CD4-positive, alpha-beta T cell treated with Interleukin-6 for 4 hours (primary cell): ENCODE measurements around the gene MROH2A.
A peak's percentile ranks its signal among the peaks of the same experiment; 100 is the strongest.
"Not testable (repeated sequence)": the region's sequence is repeated elsewhere in the genome, so short reads cannot be mapped to it uniquely, and the experiment has no call there.

Source experiments
- DNase-seq: peaks from one replicate; pipeline ENCODE4 v3.0.0-alpha.2; 2020; ENCODE audit warnings: mixed read lengths

Gene MROH2A

GRCh38 chr2:233865838-233866237, 87.7 kb downstream of the MROH2A start:
- DNase-seq: no peak

GRCh38 chr2:233866479-233866878, 88.3 kb downstream of the MROH2A start:
- DNase-seq: no peak

GRCh38 chr2:233867993-233868532, 89.9 kb downstream of the MROH2A start, which contains the start of gene MSL3B:
Gene MSL3B, minus strand, starts transcription at chr2:233868386.
- DNase-seq: peak; percentile 70

- DNase-seq: no peak
Measured at GRCh38 chr2:233871432-233871831, 93.3 kb downstream of the MROH2A start.

GRCh38 chr2:233872125-233872524, 94.0 kb downstream of the MROH2A start:
- not testable (repeated sequence) for DNase-seq

GRCh38 chr2:233882353-233882752, 104.2 kb downstream of the MROH2A start:
- no peak for DNase-seq
